ENCODE data around the gene ZNF91. TPM values are rescaled to one million over a fixed set of nuclear protein-coding genes. Genes with fewer than 3 reads are reported as not detected.

The ZNF91 gene
- polyA plus RNA-seq, 1 donor (not counting 4 experiments of a cell fraction or from before 2014, with no cell fraction given) = 14.1 TPM

DNA sequence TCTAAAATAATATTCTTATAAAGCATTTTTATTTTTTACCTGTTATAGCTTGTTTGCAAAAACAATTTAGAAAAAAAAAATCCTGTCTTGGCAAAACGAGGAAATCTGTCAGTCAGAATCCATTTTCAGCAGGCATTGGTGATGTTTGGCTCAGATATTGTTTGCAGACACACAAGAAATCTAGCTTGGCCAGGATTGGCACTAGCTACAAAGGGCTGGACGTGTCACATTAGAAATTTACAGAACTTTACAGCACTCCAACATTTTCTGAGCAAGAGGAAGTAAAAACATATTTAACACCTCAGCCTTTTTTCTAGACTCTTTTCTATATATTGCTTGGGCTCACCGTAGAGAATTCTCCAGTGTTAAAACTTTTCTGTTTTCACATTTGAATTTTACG lies 9.9 kb downstream of the ZNF91 start:
- H3K27ac ChIP-seq (ENCODE audit: control insufficient read depth, insufficient read depth, low read length) = no peak overlapping the region
- H3K36me3 ChIP-seq (ENCODE audit: control insufficient read depth in 2 of 2, extremely low read depth in 1 of 2, insufficient read depth in 2 of 2, low read length in 2 of 2) = peaks cover 15 to 19% of the 10 kb centered on the region in 2 experiments
- H4K20me1 ChIP-seq (ENCODE audit: control insufficient read depth, extremely low read depth, insufficient read depth, low read length) = peaks cover 4% of the 10 kb centered on the region
- peaks cover 12% of the 10 kb centered on the region for H3K9me3 ChIP-seq (ENCODE audit: control insufficient read depth, low read depth, low read length)
- no peaks in the 10 kb centered on the region for H3K4me1 ChIP-seq (ENCODE audit: control insufficient read depth, extremely low read depth, insufficient read depth, low read length)
- TF ChIP-seq EZH2 (IDR thresholded peaks at IDR 0.05; ENCODE audit: low read length) = no peak
- TF ChIP-seq, protein P1, sequence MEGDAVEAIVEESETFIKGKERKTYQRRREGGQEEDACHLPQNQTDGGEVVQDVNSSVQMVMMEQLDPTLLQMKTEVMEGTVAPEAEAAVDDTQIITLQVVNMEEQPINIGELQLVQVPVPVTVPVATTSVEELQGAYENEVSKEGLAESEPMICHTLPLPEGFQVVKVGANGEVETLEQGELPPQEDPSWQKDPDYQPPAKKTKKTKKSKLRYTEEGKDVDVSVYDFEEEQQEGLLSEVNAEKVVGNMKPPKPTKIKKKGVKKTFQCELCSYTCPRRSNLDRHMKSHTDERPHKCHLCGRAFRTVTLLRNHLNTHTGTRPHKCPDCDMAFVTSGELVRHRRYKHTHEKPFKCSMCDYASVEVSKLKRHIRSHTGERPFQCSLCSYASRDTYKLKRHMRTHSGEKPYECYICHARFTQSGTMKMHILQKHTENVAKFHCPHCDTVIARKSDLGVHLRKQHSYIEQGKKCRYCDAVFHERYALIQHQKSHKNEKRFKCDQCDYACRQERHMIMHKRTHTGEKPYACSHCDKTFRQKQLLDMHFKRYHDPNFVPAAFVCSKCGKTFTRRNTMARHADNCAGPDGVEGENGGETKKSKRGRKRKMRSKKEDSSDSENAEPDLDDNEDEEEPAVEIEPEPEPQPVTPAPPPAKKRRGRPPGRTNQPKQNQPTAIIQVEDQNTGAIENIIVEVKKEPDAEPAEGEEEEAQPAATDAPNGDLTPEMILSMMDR (optimal IDR thresholded peaks at IDR 0.05 in 1 of 3, IDR thresholded peaks at IDR 0.05 in 1 of 3, conservative IDR thresholded peaks at IDR 0.05 in 1 of 3; ENCODE audit: extremely low read depth in 1 of 3, insufficient read depth in 2 of 3, low read length in 3 of 3) = no peak
- no peak overlapping the region for H2AFZ ChIP-seq (ENCODE audit: control insufficient read depth, low read length)
- H3K9ac ChIP-seq (ENCODE audit: control insufficient read depth, extremely low read depth, insufficient read depth, low read length) = no peak overlapping the region
- dilution Hi-C loops (cut with MboI; ENCODE audit: extremely low pct_ligation_motif_present, low sequenced_read_pairs) = no loop called here
- H3K4me3 ChIP-seq (ENCODE audit: control insufficient read depth in 2 of 3, extremely low read depth in 1 of 3, insufficient read depth in 2 of 3, low read depth in 1 of 3, low read length in 3 of 3) = no peak overlapping the region
- DNase-seq (ENCODE audit: low read depth, low spot score) = no peak
- no peaks in the 10 kb centered on the region for H3K27me3 ChIP-seq (ENCODE audit: control insufficient read depth, extremely low read depth, insufficient read depth, low read length)
- no peak overlapping the region for H3K4me2 ChIP-seq (ENCODE audit: control insufficient read depth, extremely low read depth, insufficient read depth, low read depth, low read length)
- FAIRE-seq = no peak
- peaks cover 93% of the 10 kb centered on the region for H3K79me2 ChIP-seq (ENCODE audit: control insufficient read depth, insufficient read depth, low read length)
- no peaks in the 10 kb centered on the region for H3K9me1 ChIP-seq (ENCODE audit: control insufficient read depth, extremely low read depth, insufficient read depth, low read length)

DNA sequence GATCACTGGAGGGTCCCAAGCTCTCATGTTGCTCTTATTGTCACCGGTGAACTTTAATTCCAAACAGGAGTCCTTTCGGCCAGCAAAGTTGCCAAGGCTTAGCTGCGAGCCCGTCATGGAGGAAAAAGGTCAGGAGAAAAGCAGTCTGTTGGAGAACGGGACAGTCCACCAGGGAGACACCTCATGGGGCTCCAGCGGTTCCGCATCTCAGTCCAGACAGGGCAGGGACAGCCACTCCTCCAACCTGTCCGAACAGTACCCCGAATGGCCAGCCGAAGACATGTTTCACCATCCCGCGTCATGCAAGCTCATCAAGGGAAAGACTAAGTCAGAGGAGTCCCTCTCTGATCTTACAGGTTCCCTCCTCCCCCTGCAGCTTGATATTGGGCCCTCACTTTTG lies 10.4 kb downstream of the ZNF91 start:
- no peak overlapping the region for H3K4me3 ChIP-seq (ENCODE audit: control insufficient read depth in 2 of 3, extremely low read depth in 1 of 3, insufficient read depth in 2 of 3, low read depth in 1 of 3, low read length in 3 of 3)

More for the DNA sequence above, 10.4 kb downstream of the ZNF91 start:
- Histone ChIP-seq H3K27me3 (ENCODE audit: control insufficient read depth, extremely low read depth, insufficient read depth, low read length) (no peaks in the 10 kb centered on the region), H3K27ac (ENCODE audit: control insufficient read depth, insufficient read depth, low read length) (no peak overlapping the region), H3K9me1 (ENCODE audit: control insufficient read depth, extremely low read depth, insufficient read depth, low read length) (no peaks in the 10 kb centered on the region), H3K4me2 (ENCODE audit: control insufficient read depth, extremely low read depth, insufficient read depth, low read depth, low read length) (no peak overlapping the region), H2AFZ (ENCODE audit: control insufficient read depth, low read length) (no peak overlapping the region), H3K79me2 (ENCODE audit: control insufficient read depth, insufficient read depth, low read length) (peaks cover 93% of the 10 kb centered on the region), H3K4me1 (ENCODE audit: control insufficient read depth, extremely low read depth, insufficient read depth, low read length) (no peaks in the 10 kb centered on the region), H3K9me3 (ENCODE audit: control insufficient read depth, low read depth, low read length) (peaks cover 12% of the 10 kb centered on the region), H3K9ac (ENCODE audit: control insufficient read depth, extremely low read depth, insufficient read depth, low read length) (no peak overlapping the region), H4K20me1 (ENCODE audit: control insufficient read depth, extremely low read depth, insufficient read depth, low read length) (peaks cover 4% of the 10 kb centered on the region), H3K36me3 (ENCODE audit: control insufficient read depth in 2 of 2, extremely low read depth in 1 of 2, insufficient read depth in 2 of 2, low read length in 2 of 2) (peaks cover 16 to 19% of the 10 kb centered on the region in 2 experiments)
- no peak for TF ChIP-seq EZH2 (IDR thresholded peaks at IDR 0.05; ENCODE audit: low read length)
- TF ChIP-seq, protein P1 (optimal IDR thresholded peaks at IDR 0.05 in 1 of 3, IDR thresholded peaks at IDR 0.05 in 1 of 3, conservative IDR thresholded peaks at IDR 0.05 in 1 of 3; ENCODE audit: extremely low read depth in 1 of 3, insufficient read depth in 2 of 3, low read length in 3 of 3) = no peak
- FAIRE-seq = no peak
- dilution Hi-C loops (cut with MboI; ENCODE audit: extremely low pct_ligation_motif_present, low sequenced_read_pairs) = no loop called here
- no peak for DNase-seq (ENCODE audit: low read depth, low spot score)
